Right lobe of liver (tissue), 6 donors: ENCODE measurements around the gene RPF1. TPM values are rescaled to one million over a fixed set of nuclear protein-coding genes. Genes with fewer than 3 reads are reported as not detected.
A peak's percentile ranks its signal among the peaks of the same experiment; 100 is the strongest.
"Not testable (repeated sequence)": the region's sequence is repeated elsewhere in the genome, so short reads cannot be mapped to it uniquely, and the experiment has no call there.

Experiments used
- ATAC-seq, 4 donors: fragments of 200-7000 bp; cut with Tn5 transposase; one replicate each; pipeline ENCODE4 v1.9.1; 2020; ENCODE audit warnings: mild to moderate bottlenecking in 4 of 4, moderate library complexity in 4 of 4
- DNase-seq, 3 donors: peaks; one replicate each; pipeline ENCODE4 v3.0.0-alpha.2; 2020
- H3K27ac ChIP-seq, 3 donors: fragments of 200-600 bp; one replicate each; pipeline ENCODE4 v1.8.0; 2022
- H3K27me3 ChIP-seq, 2 donors: fragments of 200-600 bp; one replicate each; pipeline ENCODE4 v1.8.0; 2022
- H3K36me3 ChIP-seq, 4 donors: fragments of 200-600 bp; sonication (generic) in 1 of 4; one replicate each; pipeline versions ENCODE4 v1.5.1 to v1.8.0; 2017 to 2022; ENCODE audit warnings: control low read depth in 1 of 4
- H3K4me1 ChIP-seq, 4 donors: fragments of 200-600 bp; sonication (generic) in 1 of 4; one replicate each; pipeline versions ENCODE4 v1.5.1 to v1.8.0; 2017 to 2022; ENCODE audit warnings: control low read depth in 1 of 4
- H3K4me3 ChIP-seq, 3 donors: fragments of 200-600 bp; one replicate each; pipeline ENCODE4 v1.8.0; 2022
- H3K9me3 ChIP-seq, 4 donors: fragments of 200-600 bp; sonication (generic) in 1 of 4; one replicate each; pipeline versions ENCODE4 v1.5.1 to v1.8.0; 2017 to 2022; ENCODE audit warnings: control low read depth in 1 of 4
- CTCF ChIP-seq, 4 donors: fragments of 200-600 bp in 3 of 4; fragments of 450-650 bp in 1 of 4; IDR thresholded peaks; one replicate each; pipeline versions ENCODE4 v1.5.1 to v1.8.0; 2016 to 2022; ENCODE audit warnings: antibody characterized with exemption in 4 of 4, mild to moderate bottlenecking in 2 of 4
- POLR2A ChIP-seq: fragments of 450-650 bp; IDR thresholded peaks from one replicate; pipeline ENCODE4 v1.6.1; 2017; ENCODE audit warnings: antibody characterized with exemption, mild to moderate bottlenecking
- WGBS: methylation state at CpG from one replicate; pipeline ENCODE4 v1.1.6; 2018; ENCODE audit warnings: low coverage, low lambda C conversion rate; ENCODE audit not compliant: insufficient coverage; ENCODE audit errors: missing lambda C conversion rate; 5-methylcytosine and 5-hydroxymethylcytosine counted together
- intact Hi-C, 2 donors: fragments of 100-400 bp; cut with DNase I; formaldehyde crosslinking; loops; one replicate each; pipeline versions ENCODE4 v1.11.2 to v1.14.1; 2022
- total RNA-seq, 6 experiments: library from RNA; depleted of rRNA in 2 of 6; stranded (reverse); fragments of >200 nt in 2 of 6; fragmentation: NEBNext Ultra II Directional in 3 of 6; extraction: Animal tissue kit (Norgen Biotek cat#: 25700) in 3 of 6; gene quantifications; one replicate each; pipeline versions ENCODE4 v1.1.0 to v1.2.4, GENCODE V29; 2016 to 2023
- donor health status: DM: no; HTN: yes; CAD: no.
- donor health status: DM: no; HTN: no; CAD: no.
- donor health status: DM: no; HTN: no; CAD: no.
- donor health status: DM: no; HTN: yes; CAD: no.
- donor health status: DM: no; HTN: yes; CAD: no.

RPF1 gene
- total RNA-seq, 6 experiments from 2014 or later, result 8.6 to 29.7 (median 14.0) TPM

- DNase-seq, result no peak
- no peaks in the 10 kb centered on the region for H3K36me3 ChIP-seq
- intact Hi-C loops, result loop anchor here in 1 of 2 donors (10.0 kb wide), 1 partner anchor 68 kb away; the partner anchor contains the start of gene CTBS
- H3K27ac ChIP-seq, result peak overlapping the region; percentile 97 to 99 (median 98)
- peak overlapping the region; percentile 68 to 90 (median 85) for H3K4me3 ChIP-seq
- peaks cover 0 to 36% (median 6%) of the 10 kb centered on the region in 4 donors for H3K4me1 ChIP-seq
- no peaks in the 10 kb centered on the region for H3K27me3 ChIP-seq
- no peak for ATAC-seq
- no peak for TF ChIP-seq CTCF (IDR thresholded peaks at IDR 0.05)
- TF ChIP-seq POLR2A, result no peak
- whole genome bisulfite sequencing, result 7% methylated on average over 24 of the region's 26 CpGs
- H3K9me3 ChIP-seq, result no peaks in the 10 kb centered on the region
Measured at GRCh38 chr1:84506729-84507453, 27.8 kb downstream of the RPF1 start.

GRCh38 chr1:84507887-84508286 lies 28.8 kb downstream of the RPF1 start:
- intact Hi-C loops, result loop anchor here in 1 of 2 donors (10.0 kb wide), 1 partner anchor 67 kb away; the partner anchor contains the start of gene CTBS

GRCh38 chr1:84508510-84508909 lies 29.4 kb downstream of the RPF1 start:
- 42% methylated on average over 1 of the region's 1 CpG for WGBS
- TF ChIP-seq POLR2A (no peak), CTCF (IDR thresholded peaks at IDR 0.05) (no peak)
- Histone ChIP-seq H3K27ac (peak overlapping the region in 1 of 3 donors; percentile 21), H3K9me3 (no peaks in the 10 kb centered on the region), H3K36me3 (no peaks in the 10 kb centered on the region), H3K4me3 (no peak overlapping the region), H3K4me1 (peaks cover 0 to 21% (median 4%) of the 10 kb centered on the region in 4 donors), H3K27me3 (no peaks in the 10 kb centered on the region)
- ATAC-seq (no peak), DNase-seq (no peak)
- intact Hi-C loops, result loop anchor here in 1 of 2 donors (10.0 kb wide), 1 partner anchor 66 kb away; the partner anchor contains the start of gene CTBS

More at GRCh38 chr1:84507887-84508286, 28.8 kb downstream of the RPF1 start:
- H3K4me3 ChIP-seq, ATAC-seq, H3K36me3 ChIP-seq, H3K9me3 ChIP-seq, H3K27me3 ChIP-seq, DNase-seq: not testable (repeated sequence)
- peak overlapping the region in 1 of 3 donors; percentile 21 for H3K27ac ChIP-seq
- peaks cover 0 to 28% (median 6%) of the 10 kb centered on the region in 4 donors for H3K4me1 ChIP-seq
- WGBS, result 100% methylated on average over 11 of the region's 14 CpGs

- Histone ChIP-seq H3K4me1 (peaks cover 0 to 16% (median under 1%) of the 10 kb centered on the region in 4 donors), H3K27ac (no peak overlapping the region), H3K36me3 (no peaks in the 10 kb centered on the region), H3K4me3 (no peak overlapping the region), H3K27me3 (no peaks in the 10 kb centered on the region), H3K9me3 (no peaks in the 10 kb centered on the region)
- TF ChIP-seq CTCF (IDR thresholded peaks at IDR 0.05) (no peak), POLR2A (no peak)
- DNase-seq (no peak), ATAC-seq (no peak)
- 100% methylated on average over 4 of the region's 4 CpGs for WGBS
- intact Hi-C loops, result loop anchor here in 1 of 2 donors (10.0 kb wide), 1 partner anchor 66 kb away; the partner anchor contains the start of gene CTBS
Measured at GRCh38 chr1:84509029-84509428, 30.0 kb downstream of the RPF1 start.

GRCh38 chr1:84510165-84510564 lies 31.1 kb downstream of the RPF1 start:
- H3K4me3 ChIP-seq, result no peak overlapping the region
- TF ChIP-seq CTCF (IDR thresholded peaks at IDR 0.05) (no peak), POLR2A (no peak)
- no peak for DNase-seq
- no peaks in the 10 kb centered on the region for H3K36me3 ChIP-seq
- H3K4me1 ChIP-seq, result peaks cover 0 to 10% (median 0%) of the 10 kb centered on the region in 4 donors
- no peaks in the 10 kb centered on the region for H3K9me3 ChIP-seq
- 75% methylated on average over 2 of the region's 2 CpGs for WGBS
- intact Hi-C loops, result no loop called here
- no peak for ATAC-seq
- H3K27ac ChIP-seq, result no peak overlapping the region
- no peaks in the 10 kb centered on the region for H3K27me3 ChIP-seq
